Smooth muscle cell (in vitro differentiated cells): ENCODE results near the gene SMIM1. TPM values are rescaled to one million over a fixed set of nuclear protein-coding genes. Genes with fewer than 3 reads are reported as not detected.

ENCODE experiments used
- DNase-seq: peaks from one replicate; lab custom pipeline; 2025; ENCODE audit not compliant: unreplicated experiment; lab: John Stamatoyannopoulos, UW
- H2AFZ ChIP-seq: fragments of 200-600 bp; sonication (generic); 2 replicates; pipeline ENCODE4 v1.6.0; 2016; ENCODE audit warnings: antibody characterized with exemption, low read depth, mild to moderate bottlenecking
- H3F3A ChIP-seq: fragments of 200-600 bp; sonication (generic); 2 replicates; pipeline ENCODE4 v1.6.0; 2017; ENCODE audit warnings: antibody characterized with exemption, low read depth
- H3K27ac ChIP-seq: fragments of 200-600 bp; sonication (generic); 2 replicates; pipeline ENCODE4 v1.5.1; 2016; ENCODE audit warnings: low read depth, mild to moderate bottlenecking
- H3K27me3 ChIP-seq: fragments of 200-600 bp; sonication (generic); 2 replicates; pipeline ENCODE4 v1.6.1; 2016; ENCODE audit warnings: low read depth, mild to moderate bottlenecking
- H3K36me3 ChIP-seq: fragments of 200-600 bp; sonication (generic); 2 replicates; pipeline ENCODE4 v1.5.1; 2016; ENCODE audit warnings: low read depth
- H3K4me1 ChIP-seq: fragments of 200-600 bp; sonication (generic); 2 replicates; pipeline ENCODE4 v1.5.1; 2016; ENCODE audit warnings: low read depth
- H3K4me2 ChIP-seq: fragments of 200-600 bp; sonication (generic); 2 replicates; pipeline ENCODE4 v1.6.0; 2016; ENCODE audit warnings: mild to moderate bottlenecking
- H3K4me3 ChIP-seq: fragments of 200-600 bp; sonication (generic); 2 replicates; pipeline ENCODE4 v1.5.1; 2016; ENCODE audit warnings: mild to moderate bottlenecking
- H3K79me2 ChIP-seq: fragments of 200-600 bp; sonication (generic); 2 replicates; pipeline ENCODE4 v1.6.0; 2016; ENCODE audit warnings: low read depth, mild to moderate bottlenecking
- H3K9ac ChIP-seq: fragments of 200-600 bp; sonication (generic); 2 replicates; pipeline ENCODE4 v1.6.0; 2016; ENCODE audit warnings: low read depth
- H3K9me3 ChIP-seq: fragments of 200-600 bp; sonication (generic); replicated peaks from 2 replicates; pipeline ENCODE4 v1.5.1; 2016; ENCODE audit warnings: low read depth
- H4K20me1 ChIP-seq: fragments of 200-600 bp; sonication (generic); 2 replicates; pipeline ENCODE4 v1.6.0; 2016; ENCODE audit warnings: low read depth
- CTCF ChIP-seq: fragments of 200-600 bp; sonication (generic); IDR thresholded peaks from 2 replicates; pipeline ENCODE4 v1.5.1; 2017; ENCODE audit warnings: borderline replicate concordance, mild to moderate bottlenecking, antibody characterized with exemption; ENCODE audit not compliant: insufficient read depth, poor library complexity, severe bottlenecking
- WGBS: methylation state at CpG from one replicate; pipeline ENCODE4 v1.1.7; 2016; ENCODE audit warnings: low lambda C conversion rate; 5-methylcytosine and 5-hydroxymethylcytosine counted together
- polyA plus RNA-seq: library from polyadenylated mRNA; unstranded; fragments of >200 nt; fragmentation: Nextera tagmentation; extraction: Ambion mirVana; gene quantifications from 2 replicates; pipeline ENCODE4 v1.2.1, GENCODE V29; 2016
- total RNA-seq: library from RNA; depleted of rRNA; stranded (reverse); fragments of >200 nt; gene quantifications from 2 replicates; pipeline ENCODE4 v1.2.3, GENCODE V29; 2014

Gene SMIM1
- total and polyA plus RNA-seq, 2 experiments from 2014 or later: 1.3 to 14.9 TPM

DNA sequence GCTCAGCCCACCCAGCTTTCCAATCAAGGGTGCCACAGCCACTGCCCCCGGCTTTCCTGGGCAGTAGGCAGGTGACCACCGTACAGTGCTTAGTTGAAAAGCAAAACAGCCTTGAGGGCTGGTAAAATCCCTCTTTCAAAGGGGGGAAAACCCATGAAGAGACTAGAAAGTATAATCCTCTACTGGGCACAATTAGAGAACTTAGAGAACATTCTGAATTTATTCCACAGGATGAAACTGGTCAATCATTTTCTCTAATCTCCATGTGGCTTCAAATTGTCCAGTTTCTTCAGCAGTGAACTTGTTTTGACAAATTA, 39.0 kb downstream of the SMIM1 start:
- Histone ChIP-seq H3K4me2 (no peak overlapping the region), H3K79me2 (no peaks in the 10 kb centered on the region), H3K9me3 (no peaks in the 10 kb centered on the region), H3K4me3 (no peak overlapping the region), H3F3A (no peaks in the 10 kb centered on the region), H4K20me1 (no peaks in the 10 kb centered on the region), H3K27me3 (no peaks in the 10 kb centered on the region), H3K36me3 (peaks cover 4% of the 10 kb centered on the region), H3K9ac (no peak overlapping the region), H3K4me1 (no peaks in the 10 kb centered on the region), H2AFZ (no peak overlapping the region), H3K27ac (no peak overlapping the region)
- TF ChIP-seq CTCF: no peak
- WGBS: 86% methylated on average over 2 of the region's 2 CpGs
- DNase-seq: no peak

DNA sequence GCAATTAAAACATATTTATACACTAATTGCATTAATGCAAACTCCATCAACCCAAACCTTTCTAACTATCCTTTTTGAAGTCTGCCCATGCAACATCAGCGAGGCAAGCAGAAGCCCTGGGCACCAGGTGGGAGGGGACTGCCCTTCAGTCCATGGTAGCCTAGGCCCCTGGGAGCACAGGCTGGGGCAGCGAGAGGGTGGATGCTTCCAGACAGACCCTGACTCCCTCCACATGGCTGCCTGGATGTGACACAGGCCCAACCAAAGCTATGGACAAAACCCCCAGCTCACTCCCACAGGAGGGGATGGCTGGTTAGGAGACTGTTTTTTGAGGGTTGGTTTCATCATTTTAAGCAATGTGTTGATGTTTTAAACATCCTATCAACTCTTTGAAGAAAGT, 41.5 kb downstream of the SMIM1 start:
- TF ChIP-seq CTCF: no peak
- H3K9ac ChIP-seq: no peak overlapping the region
- no peaks in the 10 kb centered on the region for H3K27me3 ChIP-seq
- no peaks in the 10 kb centered on the region for H4K20me1 ChIP-seq
- H3K36me3 ChIP-seq: peaks cover 4% of the 10 kb centered on the region
- H2AFZ ChIP-seq: no peak overlapping the region
- H3K9me3 ChIP-seq: no peaks in the 10 kb centered on the region
- no peak overlapping the region for H3K27ac ChIP-seq
- H3K4me3 ChIP-seq: no peak overlapping the region
- no peaks in the 10 kb centered on the region for H3F3A ChIP-seq
- H3K4me2 ChIP-seq: no peak overlapping the region
- WGBS: 96% methylated on average over 2 of the region's 2 CpGs
- H3K79me2 ChIP-seq: no peaks in the 10 kb centered on the region
- no peak for DNase-seq
- H3K4me1 ChIP-seq: no peaks in the 10 kb centered on the region

DNA sequence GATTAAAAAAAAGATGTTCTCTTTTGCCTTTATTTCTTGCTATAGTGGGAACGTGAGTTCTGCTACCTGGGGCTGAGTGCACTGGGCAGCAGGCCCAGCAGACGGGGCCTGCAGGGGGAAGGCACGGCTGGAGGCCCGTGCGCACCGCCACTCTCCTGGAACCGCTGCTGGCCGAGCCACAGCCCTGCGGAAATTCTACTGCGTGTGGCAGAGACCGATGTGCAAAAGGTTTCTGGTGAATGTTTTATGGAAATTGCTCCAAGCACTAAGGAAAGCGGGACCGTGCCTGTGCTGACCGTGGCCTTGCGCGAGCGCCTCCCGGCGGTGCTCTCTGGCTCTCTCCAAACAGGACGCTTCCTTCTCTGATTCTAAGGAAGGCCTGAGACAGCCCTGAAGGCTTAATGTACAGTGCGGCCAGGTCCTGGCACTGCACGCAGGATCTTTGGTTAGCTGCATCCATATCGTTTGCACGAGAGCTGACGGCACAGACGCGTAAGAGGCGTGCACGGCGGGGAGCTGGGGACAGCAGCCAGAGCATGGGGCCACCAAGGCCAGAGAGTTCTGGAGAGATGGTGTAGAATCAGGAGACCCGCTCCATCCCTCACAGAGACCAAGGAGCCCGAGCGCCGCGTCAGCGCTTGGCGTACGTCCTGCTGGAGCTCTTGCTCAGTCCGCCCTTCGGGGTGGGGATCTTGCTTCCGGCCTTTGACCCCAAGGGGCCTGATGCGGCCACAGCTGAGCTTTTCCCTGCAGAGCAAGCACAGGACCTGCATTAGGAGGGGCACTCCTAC, 42.4 kb downstream of the SMIM1 start:
- Histone ChIP-seq H2AFZ (no peak overlapping the region), H3K27ac (no peak overlapping the region), H3K79me2 (no peaks in the 10 kb centered on the region), H3K4me2 (no peak overlapping the region), H3K4me3 (no peak overlapping the region), H3K36me3 (peaks cover 4% of the 10 kb centered on the region), H3F3A (no peaks in the 10 kb centered on the region), H3K9me3 (no peaks in the 10 kb centered on the region), H3K27me3 (no peaks in the 10 kb centered on the region), H3K4me1 (no peaks in the 10 kb centered on the region), H4K20me1 (no peaks in the 10 kb centered on the region), H3K9ac (no peak overlapping the region)
- DNase-seq: no peak
- WGBS: 92% methylated on average over 42 of the region's 42 CpGs
- TF ChIP-seq CTCF: no peak
